MCF 10A (cell line): Measurements from ENCODE around the gene PMF1. TPM values are rescaled to one million over a fixed set of nuclear protein-coding genes. Genes with fewer than 3 reads are reported as not detected.
A peak's percentile ranks its signal among the peaks of the same experiment; 100 is the strongest.

Experiments
- Bru-seq: library from RNA; stranded (reverse); fragments of 400-500 nt; gene quantifications from one replicate; lab custom pipeline; 2021; lab: Mats Ljungman, UMichigan
- BruChase-seq, 2 experiments: library from RNA; stranded (reverse); fragments of 400-500 nt; gene quantifications; one replicate each; lab custom pipeline; 2021; lab: Mats Ljungman, UMichigan
- BruUV-seq: library from RNA; stranded (reverse); fragments of 400-500 nt; replicated peaks from 2 replicates; lab custom pipeline; 2021; lab: Mats Ljungman, UMichigan
- CTCF ChIA-PET: fragments of 300-600 bp; sonication (Branson Sonifier 250); formaldehyde crosslinking; extraction: SDS; loops from one replicate; lab custom pipeline; 2021; ENCODE audit warnings: antibody characterized with exemption, inconsistent platforms; lab: Yijun Ruan, JAX
- POLR2A ChIA-PET: fragments of 300-600, 350-650 bp; sonication (Branson Sonifier 250); formaldehyde crosslinking; extraction: SDS; loops from one replicate; lab custom pipeline; 2020; ENCODE audit warnings: antibody characterized with exemption, inconsistent platforms; lab: Yijun Ruan, JAX
- DNase-seq: peaks from one replicate; pipeline ENCODE4 v3.0.0-alpha.2; 2018; ENCODE audit not compliant: unreplicated experiment
- H3K27ac Mint-ChIP-seq: one replicate; pipeline ENCODE4 v1.8.0; 2022; ENCODE audit warnings: mild to moderate bottlenecking, low read depth, mixed read lengths; ENCODE audit not compliant: unreplicated experiment
- H3K27me3 Mint-ChIP-seq: one replicate; pipeline ENCODE4 v1.8.0; 2022; ENCODE audit warnings: mixed read lengths; ENCODE audit not compliant: insufficient read depth, unreplicated experiment
- H3K36me3 Mint-ChIP-seq: one replicate; pipeline ENCODE4 v1.8.0; 2022; ENCODE audit warnings: mild to moderate bottlenecking, moderate library complexity, mixed read lengths; ENCODE audit not compliant: insufficient read depth, unreplicated experiment
- H3K4me1 Mint-ChIP-seq: one replicate; pipeline ENCODE4 v1.8.0; 2022; ENCODE audit warnings: mixed read lengths; ENCODE audit not compliant: insufficient read depth, unreplicated experiment
- H3K4me3 Mint-ChIP-seq: one replicate; pipeline ENCODE4 v1.8.0; 2022; ENCODE audit warnings: mild to moderate bottlenecking, moderate library complexity, mixed read lengths; ENCODE audit not compliant: unreplicated experiment
- H3K9me3 Mint-ChIP-seq: one replicate; pipeline ENCODE4 v1.8.0; 2022; ENCODE audit warnings: mixed read lengths; ENCODE audit not compliant: unreplicated experiment
- CTCF ChIP-seq: fragments of 200-600 bp; IDR thresholded peaks from one replicate; pipeline ENCODE4 v1.8.0; 2022; ENCODE audit warnings: antibody characterized with exemption, mild to moderate bottlenecking; ENCODE audit not compliant: unreplicated experiment
- intact Hi-C: fragments of 100-400 bp; cut with micrococcal nuclease; formaldehyde crosslinking; loops from 2 replicates; pipeline ENCODE4 v1.14.1; 2022
- long read RNA-seq: library from polyadenylated mRNA; stranded (forward); transcript quantifications from one replicate; pipeline ENCODE4 v2.0.0, GENCODE V29; 2022
- total RNA-seq: library from RNA; stranded (reverse); gene quantifications from 2 replicates; pipeline ENCODE4 v1.2.3, GENCODE V29; 2022

Gene PMF1
- 51.0 and 77.7 TPM in 2 replicates for total RNA-seq
- percentile 77 among the genes with signal in this experiment for Bru-seq, nascent RNA
- BruChase-seq, experiment 1, labeled RNA remaining after a 6-hour chase, result percentile 93 among the genes with signal in this experiment
- BruChase-seq, experiment 2, labeled RNA remaining after a 2-hour chase, result percentile 88 among the genes with signal in this experiment
- long read RNA-seq, transcript PMF1-202 (5 exons, 1,068 nt), result major isoform, 104 of 127 reads
- long read RNA-seq, partial matches to known transcripts, result 5 of 127 reads
- long read RNA-seq, other reads (novel, unspliced or antisense), result 12 of 127 reads

GRCh38 chr1:156212833-156213643 lies at the start of gene PMF1:
PMF1 (plus strand) TSS chr1:156213007; CDS start chr1:156213016, 9 bp downstream.
- POLR2A ChIA-PET, result interaction anchor here (0.7 to 5.1 kb wide), 48 partner anchors 9 to 1276 kb away, joined by 3 to 131 read pairs (median 6); partner anchors contain the start of genes ARHGEF2, BGLAP, GLMP and KHDC4
- TSS peak; percentile 75 for BruUV-seq

GRCh38 chr1:156163712-156164111 lies 49.1 kb upstream of the PMF1 start:
- H3K4me3 Mint-ChIP-seq, result no peak overlapping the region
- POLR2A ChIA-PET, result interaction anchor here (0.9 to 1.1 kb wide), 2 partner anchors 8 to 23 kb away, joined by 3 read pairs; no protein-coding TSS in a partner anchor
- CTCF ChIA-PET, result interaction anchor here (0.6 to 3.9 kb wide), 10 partner anchors 14 to 639 kb away, joined by 3 to 22 read pairs (median 3); no protein-coding TSS in a partner anchor

More at GRCh38 chr1:156212833-156213643, at the start of gene PMF1:
- DNase-seq, result peak; percentile 99
- H3K27me3 Mint-ChIP-seq, result no peaks in the 10 kb centered on the region
- no peaks in the 10 kb centered on the region for H3K9me3 Mint-ChIP-seq
- CTCF ChIA-PET, result interaction anchor here (0.6 to 4.5 kb wide), 15 partner anchors 13 to 1154 kb away, joined by 3 to 57 read pairs (median 5); no protein-coding TSS in a partner anchor
- H3K4me1 Mint-ChIP-seq, result peaks cover 21% of the 10 kb centered on the region
- intact Hi-C loops, result loop anchor here (5.0 kb wide), 1 partner anchor 66 kb away; no protein-coding TSS in a partner anchor
- H3K27ac Mint-ChIP-seq, result peak within 1 kb of the TSS; percentile 96
- no peak for TF ChIP-seq CTCF
- H3K4me3 Mint-ChIP-seq, result peak within 1 kb of the TSS; percentile 97
- peaks cover 23% of the 10 kb centered on the region for H3K36me3 Mint-ChIP-seq

GRCh38 chr1:156164125-156164831 lies 48.5 kb upstream of the PMF1 start:
- Mint-ChIP-seq H3K4me1 (peaks cover 4% of the 10 kb centered on the region), H3K36me3 (no peaks in the 10 kb centered on the region), H3K9me3 (no peaks in the 10 kb centered on the region), H3K27ac (no peak overlapping the region), H3K27me3 (peaks cover 14% of the 10 kb centered on the region), H3K4me3 (no peak overlapping the region)
- ChIA-PET POLR2A (interaction anchor here (0.9 to 1.1 kb wide), 2 partner anchors 9 to 23 kb away, joined by 3 read pairs; no protein-coding TSS in a partner anchor), CTCF (interaction anchor here (0.6 to 3.9 kb wide), 15 partner anchors 13 to 640 kb away, joined by 3 to 22 read pairs (median 3); no protein-coding TSS in a partner anchor)
- intact Hi-C loops, result no loop called here
- no peak for DNase-seq
- no peak for TF ChIP-seq CTCF
- BruUV-seq, result no TSS peak

More at GRCh38 chr1:156163712-156164111, 49.1 kb upstream of the PMF1 start:
- BruUV-seq, result no TSS peak
- no peak overlapping the region for H3K27ac Mint-ChIP-seq
- DNase-seq, result no peak
- H3K9me3 Mint-ChIP-seq, result no peaks in the 10 kb centered on the region
- TF ChIP-seq CTCF, result no peak
- H3K36me3 Mint-ChIP-seq, result no peaks in the 10 kb centered on the region
- intact Hi-C loops, result no loop called here
- H3K27me3 Mint-ChIP-seq, result peaks cover 9% of the 10 kb centered on the region
- H3K4me1 Mint-ChIP-seq, result peaks cover 4% of the 10 kb centered on the region
